CD4-positive, alpha-beta T cell treated with Interleukin-2 at 100 ng/mL for 4 hours (primary cell): ENCODE data around the gene HP1BP3.

ENCODE experiments used
- DNase-seq: peaks from one replicate; pipeline ENCODE4 v3.0.0-alpha.2; 2020; ENCODE audit warnings: low spot score

Gene HP1BP3

DNA sequence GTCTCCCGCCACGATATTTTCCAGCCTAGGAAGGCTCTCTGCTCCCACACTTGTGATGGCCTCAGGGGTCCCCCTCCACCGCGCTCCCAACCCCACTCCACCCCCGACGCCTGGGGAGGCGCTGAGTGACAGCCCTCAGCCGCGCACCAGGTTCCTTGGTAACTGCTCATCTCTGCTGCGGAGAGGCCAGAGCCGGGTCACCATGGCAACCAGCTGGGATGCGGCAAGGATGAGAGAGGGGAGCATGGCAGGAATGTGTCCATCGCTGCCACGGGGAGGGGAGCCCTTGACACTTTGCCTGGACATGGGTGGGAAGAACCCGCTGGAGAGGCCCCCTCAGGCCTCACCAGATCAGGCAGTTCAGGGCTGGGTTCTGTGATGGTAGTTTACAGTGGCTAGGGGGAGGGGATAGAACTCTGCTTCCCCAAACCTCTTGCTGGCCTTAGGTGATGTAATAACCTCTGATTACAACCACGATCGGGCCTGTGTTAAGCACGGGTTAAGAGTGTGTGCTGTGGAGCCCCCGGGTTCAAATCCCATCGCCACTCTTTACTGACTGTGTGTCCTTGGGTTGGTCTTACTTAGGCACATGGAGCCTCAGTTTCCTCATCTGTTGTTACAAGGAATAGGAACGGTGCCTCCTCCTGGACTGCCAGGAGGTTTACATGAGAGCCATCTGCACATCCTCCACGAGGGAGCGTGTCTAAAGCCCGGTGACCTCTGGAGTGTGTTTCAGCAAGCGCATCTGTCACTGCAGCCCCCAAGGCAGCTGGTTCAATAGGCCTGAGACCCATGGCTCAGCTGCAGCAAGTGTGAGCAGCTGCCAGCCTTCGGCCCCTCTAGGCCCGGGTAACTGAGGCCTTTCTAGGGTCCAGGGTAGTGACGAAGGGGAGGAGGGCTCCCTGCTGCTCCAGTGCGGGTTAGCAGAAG is 75.6 kb downstream of the HP1BP3 start:
- DNase-seq, result no peak

DNA sequence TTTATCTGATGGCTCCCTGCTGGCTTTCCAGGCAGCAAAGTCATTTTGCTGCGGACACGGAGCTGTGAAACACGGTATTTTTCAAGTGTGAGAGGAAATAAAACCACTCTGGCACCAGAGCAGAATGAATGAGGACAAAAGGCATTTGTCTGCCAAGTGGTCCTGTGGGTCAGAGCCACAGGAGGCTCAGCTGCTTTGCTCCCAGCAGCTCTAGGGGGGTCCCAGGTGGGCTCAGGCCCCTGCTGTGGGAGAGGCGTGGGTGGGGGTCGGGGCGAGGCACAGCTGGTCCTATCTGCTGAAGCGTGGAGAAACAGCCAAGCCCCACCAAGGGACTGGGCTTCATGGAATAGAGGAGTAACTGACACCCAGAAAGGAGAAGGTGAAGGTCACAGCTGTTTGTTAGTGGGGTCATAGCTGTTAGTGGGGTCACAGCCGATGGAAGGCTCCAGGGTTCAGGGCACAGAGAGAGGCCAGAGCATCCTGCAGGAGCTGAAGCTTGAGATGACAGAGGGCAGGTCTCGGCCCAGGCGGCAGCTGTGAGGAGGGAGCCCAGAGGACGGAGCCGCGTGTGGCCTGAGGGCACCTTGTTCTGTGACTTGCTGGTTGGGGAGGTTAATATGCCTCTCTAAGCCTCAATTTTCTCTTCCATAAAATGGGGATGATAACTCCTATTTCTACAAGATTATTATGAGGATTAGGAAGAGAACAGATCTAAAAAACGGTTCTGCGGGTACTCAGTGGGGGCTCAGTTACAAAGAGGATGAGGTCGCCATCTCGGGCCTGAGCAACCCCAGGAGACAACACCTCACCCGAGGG is 76.4 kb downstream of the HP1BP3 start:
- DNase-seq, result no peak

DNA sequence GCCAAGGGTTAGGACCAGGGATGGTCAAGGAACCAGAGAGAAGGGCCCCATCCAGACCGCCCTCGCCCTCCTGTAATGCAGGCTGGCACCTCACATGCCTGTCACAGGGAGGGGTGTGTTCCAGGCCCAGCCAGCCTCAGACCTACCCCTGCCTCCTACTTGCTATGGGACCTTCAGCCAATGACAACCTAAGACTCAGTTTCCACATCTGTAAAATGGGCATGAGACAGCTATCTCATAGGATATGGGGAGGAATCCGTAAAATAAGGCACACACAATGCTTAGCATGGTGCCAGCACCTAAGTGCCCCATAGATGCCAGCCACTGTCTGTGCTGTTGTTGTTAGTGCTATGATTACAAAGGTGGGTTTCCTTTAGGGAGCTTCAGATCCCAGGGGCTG is 77.2 kb downstream of the HP1BP3 start:
- no peak for DNase-seq

DNA sequence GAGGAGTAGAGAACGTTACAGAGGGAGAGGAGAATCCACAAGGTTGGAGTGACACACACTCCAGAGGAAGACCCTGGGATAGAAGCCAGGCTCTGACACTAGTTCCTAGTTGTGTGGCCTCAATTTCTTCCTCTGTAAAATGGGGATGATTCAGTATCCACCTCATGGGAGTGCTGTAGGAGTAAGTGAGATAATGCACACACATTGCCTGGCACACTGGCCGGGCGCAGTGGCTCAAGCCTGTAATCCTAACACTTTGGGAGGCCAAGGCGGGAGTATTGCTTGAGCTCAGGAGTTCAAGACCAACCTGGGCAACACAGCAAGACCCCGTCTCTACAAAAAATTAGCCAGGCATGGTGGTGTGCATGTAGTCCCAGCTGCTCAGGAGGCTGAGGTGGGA is 78.2 kb downstream of the HP1BP3 start:
- no peak for DNase-seq

DNA sequence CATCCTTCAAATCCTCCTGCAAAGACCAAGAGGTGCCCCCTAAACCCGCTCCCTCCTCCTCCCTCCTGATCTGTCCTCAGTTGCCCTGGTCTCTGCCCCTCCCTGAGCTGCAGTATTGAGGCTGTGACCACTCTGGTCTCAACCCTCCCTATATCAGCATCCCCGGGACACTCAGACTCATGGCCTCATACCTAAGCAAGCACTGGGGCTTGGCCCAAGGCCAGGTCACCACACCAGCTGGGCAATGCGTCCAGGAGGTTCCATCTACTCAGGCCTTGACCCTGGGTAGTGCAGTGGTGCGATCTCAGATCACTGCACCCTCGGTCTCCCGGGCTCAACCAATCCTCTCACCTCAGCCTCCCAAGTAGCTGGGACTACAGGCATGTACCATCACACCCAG is 79.0 kb downstream of the HP1BP3 start:
- no peak for DNase-seq

DNA sequence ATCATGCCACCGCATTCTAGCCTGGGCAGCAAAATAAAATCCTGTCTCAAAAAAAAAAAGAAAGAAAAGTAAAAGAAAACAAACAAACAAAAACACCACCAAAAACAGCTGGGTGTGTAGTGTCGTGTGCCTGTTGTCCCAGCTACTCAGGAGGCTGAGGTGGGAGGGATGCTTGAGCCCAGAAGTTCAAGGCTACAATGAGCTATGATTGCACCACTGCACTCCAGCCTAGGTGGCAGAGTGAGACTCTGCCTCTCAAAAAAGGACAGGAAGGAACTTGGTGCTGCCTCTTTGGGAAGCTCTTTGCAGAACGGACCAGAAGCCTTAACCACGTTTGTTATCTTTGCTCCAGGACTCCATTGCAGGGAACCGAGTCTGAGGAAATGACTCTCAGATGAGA is 80.3 kb downstream of the HP1BP3 start:
- DNase-seq, result no peak

DNA sequence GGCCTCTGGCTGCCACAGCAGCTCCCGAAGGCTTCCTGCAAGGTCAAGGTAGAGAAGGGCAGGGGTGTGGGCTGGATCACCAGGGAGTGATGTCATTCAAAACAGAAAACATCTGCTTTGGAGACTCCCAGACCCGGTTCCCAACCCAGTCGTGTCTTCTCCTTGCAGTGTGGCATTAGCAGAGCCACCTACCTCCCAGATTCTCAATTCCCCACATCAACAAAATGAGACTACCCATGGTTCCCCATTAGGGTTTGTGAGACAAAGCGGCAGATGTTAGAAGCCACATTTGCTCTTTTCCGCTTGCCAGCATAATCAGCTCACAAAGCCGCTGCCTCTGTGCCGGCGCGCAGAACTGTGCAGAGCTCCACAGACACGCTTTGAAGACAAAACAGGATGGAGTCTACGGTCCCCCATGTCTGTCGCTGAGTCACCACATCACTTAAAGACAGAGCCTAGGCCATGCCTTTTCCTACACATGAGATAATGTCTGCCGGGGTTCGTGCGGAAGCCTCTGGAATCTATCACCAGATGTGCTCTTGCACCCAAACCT is 81.8 kb downstream of the HP1BP3 start:
- DNase-seq, result no peak

DNA sequence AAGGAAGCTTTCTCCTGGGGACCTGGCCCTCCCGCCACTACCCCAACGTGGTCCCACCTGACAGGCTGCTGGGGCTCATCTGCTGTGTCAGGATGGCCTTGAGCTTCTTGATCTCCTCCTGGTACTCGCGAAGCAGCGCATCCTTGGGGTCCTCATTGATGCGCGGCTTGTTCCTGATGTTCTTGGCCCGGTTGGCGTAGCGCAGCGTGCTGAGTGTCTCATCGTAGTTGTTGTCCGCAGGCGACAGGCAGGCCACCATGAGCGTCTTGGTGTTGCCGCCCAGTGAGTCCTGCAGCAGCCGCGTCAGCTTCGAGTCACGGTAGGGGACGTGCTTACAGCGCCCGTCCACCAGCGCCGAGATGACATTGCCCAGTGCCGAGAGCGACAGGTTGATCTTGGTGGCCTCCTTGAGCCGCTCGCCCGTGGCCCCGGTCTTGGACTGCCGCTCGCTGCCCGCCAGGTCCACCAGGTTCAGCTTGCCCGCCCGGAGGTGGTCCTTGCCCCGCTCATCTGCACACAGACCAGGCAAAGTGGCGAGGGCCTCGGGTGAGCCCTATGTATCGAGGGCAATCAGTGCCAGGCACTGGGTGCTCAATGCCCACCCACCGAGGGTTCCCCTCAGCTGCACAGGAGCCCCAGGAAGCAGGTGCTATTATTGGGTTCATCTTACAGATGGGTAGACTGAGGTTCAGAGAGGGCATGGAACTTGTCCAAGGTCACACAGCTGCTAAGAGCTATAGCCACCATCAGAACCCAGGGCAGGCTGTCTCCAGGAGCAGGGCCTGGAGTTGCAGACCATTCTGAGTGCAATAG is 82.5 kb downstream of the HP1BP3 start:
- DNase-seq, result no peak

DNA sequence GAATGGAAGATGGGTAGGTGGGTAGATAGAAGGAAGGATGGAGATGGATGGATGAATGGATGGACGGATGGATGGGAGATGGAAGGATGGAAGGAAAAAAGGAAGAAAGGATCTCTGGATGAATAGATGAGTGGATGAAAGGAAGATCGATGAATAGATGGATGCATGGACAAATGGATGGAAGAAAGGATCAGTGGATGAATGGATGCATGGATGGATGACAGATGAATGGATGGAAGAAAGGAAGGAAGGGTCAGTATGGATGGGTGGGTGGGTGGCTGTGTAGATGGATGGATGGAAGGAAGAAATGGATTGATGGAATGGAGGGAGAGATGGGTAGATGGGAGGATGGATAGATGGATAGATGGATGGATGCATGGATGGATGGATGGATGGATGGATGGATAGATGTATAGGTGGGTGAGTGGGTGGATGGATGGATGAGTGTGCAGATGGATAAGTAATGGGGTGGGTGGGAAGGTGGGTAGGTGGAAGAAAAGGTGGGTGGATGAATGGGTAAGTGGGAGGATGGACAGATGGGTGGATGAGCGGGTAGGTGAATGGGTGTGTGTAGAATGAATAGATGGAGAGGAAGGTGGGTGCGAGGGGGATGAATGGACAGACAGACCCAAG is 83.9 kb downstream of the HP1BP3 start:
- DNase-seq, result no peak

DNA sequence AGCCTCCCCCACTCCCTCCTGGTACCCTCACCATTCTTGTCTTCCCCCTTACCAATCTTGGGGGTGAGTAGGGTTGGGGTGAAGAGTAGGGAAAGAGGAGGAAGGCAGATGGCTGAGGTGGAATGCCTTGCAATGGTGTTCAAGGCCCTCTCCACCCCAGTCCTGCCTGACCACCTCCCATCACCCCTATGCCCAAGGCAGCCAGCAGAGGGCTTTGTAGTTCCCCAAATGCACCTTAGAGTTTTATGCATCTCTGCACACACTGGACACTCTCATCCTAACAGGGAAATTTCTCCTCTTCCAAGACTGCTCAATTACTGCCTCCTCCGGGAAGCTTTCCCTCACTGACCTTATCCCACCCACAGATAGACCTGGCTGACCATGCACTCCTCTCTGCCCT is 84.7 kb downstream of the HP1BP3 start:
- no peak for DNase-seq

DNA sequence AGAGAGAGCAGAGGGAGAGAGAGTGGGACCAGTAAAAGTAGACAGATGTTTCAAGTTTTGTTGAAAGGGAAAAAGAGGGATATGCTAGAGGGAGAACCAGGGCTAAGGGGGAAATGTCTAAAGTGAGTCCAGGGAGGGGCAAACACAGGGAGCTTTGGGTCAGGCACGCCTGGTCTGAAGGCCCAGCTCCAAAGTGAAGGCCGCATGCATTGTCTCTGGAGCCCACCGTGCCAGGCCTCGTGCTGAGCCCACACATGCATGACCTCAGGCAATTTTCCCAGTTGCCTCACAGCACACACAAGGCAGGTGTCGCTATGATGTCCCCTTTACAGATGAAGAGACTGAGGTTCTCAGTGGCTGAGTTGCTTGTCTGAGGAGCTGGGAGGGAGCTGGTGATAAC is 85.3 kb downstream of the HP1BP3 start:
- no peak for DNase-seq

DNA sequence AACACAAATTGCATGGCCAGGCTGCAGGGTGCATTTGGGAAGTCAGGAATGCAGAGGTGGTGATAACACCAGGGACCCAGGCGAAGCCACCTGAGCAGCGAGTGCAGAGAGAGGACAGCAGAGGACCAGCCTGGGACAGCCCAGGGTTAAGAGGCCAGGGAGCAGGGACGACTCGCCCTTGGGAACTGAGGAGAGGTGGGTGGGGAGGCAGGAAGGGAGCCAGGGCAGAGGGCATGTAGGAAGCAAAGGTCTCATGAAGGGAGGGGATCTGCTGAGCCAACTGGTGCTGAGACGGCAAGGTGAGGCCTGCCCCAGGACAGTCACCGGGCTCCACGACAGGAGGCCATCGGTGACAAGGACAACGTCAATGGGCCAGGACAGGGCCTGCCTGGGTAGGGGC is 85.7 kb downstream of the HP1BP3 start:
- DNase-seq, result no peak

DNA sequence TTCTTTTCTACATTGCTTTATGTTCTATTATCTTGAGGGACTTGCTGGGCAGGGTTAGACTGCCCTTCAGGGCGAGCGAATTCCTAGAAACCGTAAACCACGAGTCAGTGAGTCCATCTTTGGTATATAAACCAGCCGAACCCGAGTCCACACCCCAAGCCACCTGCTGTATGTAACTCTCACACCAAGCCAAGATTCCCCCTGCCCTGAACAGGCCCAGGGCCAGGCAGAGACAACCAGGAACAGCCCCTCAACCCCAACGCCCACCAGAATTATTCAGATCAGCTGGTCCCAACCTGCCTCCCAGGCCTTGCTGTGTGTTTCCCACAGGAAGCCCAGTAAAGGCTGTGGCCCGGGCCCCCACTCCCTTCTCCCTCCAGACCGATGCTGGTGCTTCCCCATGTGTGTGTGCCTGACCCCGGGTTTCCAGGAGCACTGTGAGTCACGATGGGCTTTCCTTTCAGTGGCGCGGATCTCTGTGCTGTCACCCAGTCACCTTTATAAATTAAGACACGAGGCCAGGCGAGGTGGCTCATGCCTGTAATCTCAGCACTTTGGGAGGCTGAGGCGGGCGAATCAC is 86.4 kb downstream of the HP1BP3 start:
- no peak for DNase-seq

DNA sequence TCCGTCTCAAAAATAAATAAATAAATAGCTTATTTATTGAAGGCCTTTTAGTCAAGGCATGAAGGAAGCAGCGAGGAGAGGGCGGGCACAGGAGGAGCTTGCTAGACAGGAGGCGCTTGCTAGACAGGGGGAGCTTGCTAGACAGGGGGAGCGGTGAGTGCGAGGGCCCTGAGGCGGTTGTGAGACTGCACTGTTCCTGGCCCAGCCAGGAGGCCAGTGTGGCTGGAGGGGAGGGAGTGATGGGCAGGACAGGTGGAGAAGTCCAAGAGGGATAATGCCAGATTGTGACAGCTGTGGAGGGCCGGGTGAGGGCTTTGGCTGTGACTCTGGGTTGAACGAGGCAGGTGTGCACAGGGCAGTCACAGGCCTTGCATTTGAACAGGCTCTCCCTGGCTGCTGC is 87.5 kb downstream of the HP1BP3 start:
- DNase-seq, result no peak

DNA sequence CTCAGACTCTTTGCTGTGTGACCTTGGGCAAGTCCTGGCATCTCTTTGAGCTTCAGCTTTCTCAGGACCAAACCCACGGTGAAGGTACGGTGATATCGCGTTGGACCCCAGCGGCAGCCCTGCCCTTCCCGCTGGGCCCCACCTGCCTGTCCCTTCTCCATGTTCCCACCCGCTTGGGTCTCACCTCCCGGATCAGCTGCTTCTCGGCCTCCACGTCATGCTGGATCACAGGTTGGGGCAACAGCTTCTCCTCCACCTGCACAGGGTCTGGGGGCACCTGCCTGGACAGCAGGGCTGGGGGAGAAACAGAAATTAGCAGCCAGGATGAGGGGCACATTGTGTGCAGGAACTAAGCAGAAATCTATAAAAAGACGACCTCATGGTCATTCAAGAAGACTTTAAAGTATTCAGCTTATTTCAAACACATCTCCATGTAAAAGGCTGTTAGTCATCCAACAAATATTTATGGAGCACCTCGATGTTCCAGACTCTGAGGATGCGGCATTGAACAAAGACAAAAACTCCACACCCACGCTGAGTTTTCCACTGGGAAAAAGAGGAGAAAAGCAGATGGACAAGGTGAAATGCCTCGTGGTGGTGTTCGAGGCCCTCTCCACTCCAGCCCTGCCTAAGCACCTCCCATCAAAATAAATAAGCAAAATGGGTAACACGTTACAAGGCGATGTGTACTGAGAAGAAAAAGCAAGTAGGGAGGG is 88.8 kb downstream of the HP1BP3 start:
- no peak for DNase-seq

DNA sequence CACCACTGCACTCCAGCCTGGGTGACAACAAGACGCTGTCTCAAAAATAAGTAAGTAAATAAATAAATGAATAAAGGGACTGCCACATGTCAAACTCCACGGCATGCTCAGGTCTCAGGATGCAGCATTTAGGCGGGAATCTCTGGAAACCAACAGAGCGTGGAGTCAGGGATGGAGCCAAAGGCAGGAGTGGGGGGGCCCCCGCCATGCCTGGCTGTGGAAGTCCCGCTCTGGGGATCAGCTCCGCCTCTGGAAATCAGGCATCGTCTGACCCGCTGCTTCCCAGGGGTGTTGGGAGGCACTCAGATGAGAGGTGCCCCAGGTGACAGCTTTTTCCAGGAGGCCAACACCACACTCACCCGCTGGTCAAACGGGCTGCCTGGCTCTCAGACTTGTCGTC is 89.5 kb downstream of the HP1BP3 start:
- no peak for DNase-seq

DNA sequence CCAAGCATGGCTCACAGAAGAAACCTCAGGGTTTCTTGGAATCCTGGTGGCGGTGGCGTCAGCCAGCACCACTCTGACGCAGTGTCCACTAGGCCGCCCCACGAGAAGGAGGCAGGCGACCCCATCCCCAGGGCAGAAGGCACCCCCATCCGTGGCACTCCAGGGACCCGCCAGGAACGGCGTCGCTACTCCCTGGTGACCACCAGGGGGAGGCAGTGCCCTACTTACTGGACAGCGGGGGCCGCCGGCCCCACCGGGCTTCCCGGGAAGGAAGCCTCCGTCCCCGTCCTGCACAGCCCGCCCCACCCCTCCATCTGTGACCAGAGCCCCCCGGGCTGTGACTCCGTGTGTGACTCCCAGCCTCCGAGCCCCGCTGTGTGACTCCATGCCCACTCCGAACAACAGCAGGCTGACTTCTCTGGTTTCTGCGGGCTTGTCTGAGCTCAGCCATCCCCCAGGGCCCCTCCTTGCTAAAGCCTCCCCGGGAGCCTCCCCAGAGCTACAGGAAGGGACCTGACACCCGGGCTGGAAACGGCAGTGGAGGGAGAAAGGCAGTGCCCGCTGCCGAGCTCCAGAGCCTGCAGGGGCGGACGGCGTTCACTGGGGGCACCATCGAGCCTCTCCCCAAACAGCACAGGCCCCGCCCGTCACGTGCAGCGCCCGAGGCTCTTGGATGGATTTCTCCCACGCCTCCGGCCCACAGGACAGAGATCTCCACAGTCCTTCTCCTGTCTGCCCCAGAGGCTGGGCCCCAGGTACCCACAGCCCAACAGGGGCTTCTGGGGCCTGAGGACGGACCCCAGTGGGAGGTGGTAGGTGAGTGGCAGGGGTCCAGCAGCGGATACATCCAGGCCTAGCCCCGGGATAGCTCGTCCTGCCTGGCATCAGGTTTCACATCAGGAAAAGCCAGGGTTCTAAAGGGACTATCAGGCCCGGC is 90.4 kb downstream of the HP1BP3 start:
- DNase-seq, result peak; percentile 60

DNA sequence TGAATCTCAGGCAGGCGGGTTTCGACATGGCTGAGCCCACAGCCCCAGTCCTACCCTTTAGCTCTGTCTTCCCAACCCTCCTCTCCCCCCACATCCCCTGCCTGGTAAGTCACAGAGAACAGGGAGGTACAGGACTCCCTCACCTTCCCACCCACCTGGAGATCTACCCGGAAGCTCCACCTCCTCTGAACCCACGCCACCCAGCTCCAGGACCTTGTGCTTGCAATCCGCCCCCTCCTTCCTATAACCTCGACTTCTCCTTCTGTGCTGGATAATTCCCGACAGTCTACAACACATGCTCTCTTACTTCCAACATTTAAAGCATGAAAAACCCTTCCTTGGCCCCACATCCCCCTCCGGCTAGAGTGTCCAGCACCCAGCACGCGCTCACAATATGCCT is 91.6 kb downstream of the HP1BP3 start:
- DNase-seq, result no peak

DNA sequence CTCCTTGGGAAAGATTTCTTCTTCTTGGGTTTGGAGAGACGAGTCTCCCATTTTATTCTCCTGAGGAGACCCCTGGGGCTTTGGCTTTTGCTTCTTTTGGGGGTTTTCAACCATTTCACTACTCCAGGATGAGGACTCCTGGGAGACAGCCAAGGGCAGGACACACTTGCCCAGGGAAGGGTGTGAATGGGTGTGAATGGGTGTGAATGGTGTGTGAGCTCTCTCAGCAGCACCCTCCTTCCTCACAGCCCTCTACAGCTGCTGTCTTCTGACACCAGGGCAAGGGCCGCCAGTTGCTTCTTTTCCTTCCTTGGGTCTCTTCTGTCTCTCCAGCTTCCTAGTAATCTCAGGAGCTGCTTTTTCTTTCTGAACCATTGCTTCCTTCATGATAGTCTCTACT is 93.5 kb downstream of the HP1BP3 start:
- no peak for DNase-seq
